ENCODE results near the gene ITPR1. TPM values are rescaled to one million over a fixed set of nuclear protein-coding genes. Genes with fewer than 3 reads are reported as not detected.
A peak's percentile ranks its signal among the peaks of the same experiment; 100 is the strongest.

ITPR1 gene
- total RNA-seq, 2 experiments from 2014 or later, result 58.4 to 59.5 TPM

GRCh38 chr3:4512895-4513616 is 19.9 kb downstream of the ITPR1 start:
- peaks cover 25% of the 10 kb centered on the region for H3K36me3 Mint-ChIP-seq
- no peak overlapping the region for H3K4me3 Mint-ChIP-seq
- H3K27me3 Mint-ChIP-seq, result no peaks in the 10 kb centered on the region
- no peak overlapping the region for H3K27ac Mint-ChIP-seq
- no peaks in the 10 kb centered on the region for H3K9me3 Mint-ChIP-seq
- peaks cover 51% of the 10 kb centered on the region for H3K4me1 Mint-ChIP-seq
- no peak for DNase-seq

GRCh38 chr3:4514321-4514720 is 21.2 kb downstream of the ITPR1 start:
- DNase-seq, result no peak
- Mint-ChIP-seq H3K9me3 (no peaks in the 10 kb centered on the region), H3K4me1 (peaks cover 53% of the 10 kb centered on the region), H3K4me3 (no peak overlapping the region), H3K36me3 (peaks cover 21% of the 10 kb centered on the region), H3K27ac (no peak overlapping the region), H3K27me3 (no peaks in the 10 kb centered on the region)

GRCh38 chr3:4514916-4515315 is 21.8 kb downstream of the ITPR1 start:
- Mint-ChIP-seq H3K27ac (no peak overlapping the region), H3K4me3 (no peak overlapping the region), H3K9me3 (no peaks in the 10 kb centered on the region), H3K27me3 (no peaks in the 10 kb centered on the region), H3K4me1 (peaks cover 56% of the 10 kb centered on the region), H3K36me3 (peaks cover 23% of the 10 kb centered on the region)
- no peak for DNase-seq

- Mint-ChIP-seq H3K9me3 (no peaks in the 10 kb centered on the region), H3K27me3 (no peaks in the 10 kb centered on the region), H3K4me1 (peaks cover 56% of the 10 kb centered on the region), H3K4me3 (no peak overlapping the region), H3K36me3 (peaks cover 16% of the 10 kb centered on the region), H3K27ac (peak overlapping the region; percentile 19)
- DNase-seq, result no peak
These were observed 22.9 kb downstream of the ITPR1 start for GRCh38 chr3:4515916-4516579.

- Mint-ChIP-seq H3K36me3 (peaks cover 16% of the 10 kb centered on the region), H3K4me3 (no peak overlapping the region), H3K9me3 (no peaks in the 10 kb centered on the region), H3K27me3 (no peaks in the 10 kb centered on the region), H3K27ac (peak overlapping the region; percentile 13), H3K4me1 (peaks cover 55% of the 10 kb centered on the region)
- no peak for DNase-seq
These were observed 23.9 kb downstream of the ITPR1 start for GRCh38 chr3:4517093-4517492.

- H3K27ac Mint-ChIP-seq, result peak overlapping the region; percentile 78
- H3K27me3 Mint-ChIP-seq, result no peaks in the 10 kb centered on the region
- H3K36me3 Mint-ChIP-seq, result peaks cover 19% of the 10 kb centered on the region
- DNase-seq, result no peak
- peaks cover 48% of the 10 kb centered on the region for H3K4me1 Mint-ChIP-seq
- no peak overlapping the region for H3K4me3 Mint-ChIP-seq
- no peaks in the 10 kb centered on the region for H3K9me3 Mint-ChIP-seq
These were observed 24.6 kb downstream of the ITPR1 start for GRCh38 chr3:4517643-4518311.

GRCh38 chr3:4520033-4520816 is 27.1 kb downstream of the ITPR1 start:
- Mint-ChIP-seq H3K4me3 (no peak overlapping the region), H3K36me3 (peaks cover 24% of the 10 kb centered on the region), H3K9me3 (no peaks in the 10 kb centered on the region), H3K27me3 (no peaks in the 10 kb centered on the region), H3K27ac (no peak overlapping the region), H3K4me1 (peaks cover 41% of the 10 kb centered on the region)
- no peak for DNase-seq

GRCh38 chr3:4522947-4523346 is 29.8 kb downstream of the ITPR1 start:
- no peak overlapping the region for H3K4me3 Mint-ChIP-seq
- peaks cover 26% of the 10 kb centered on the region for H3K36me3 Mint-ChIP-seq
- peaks cover 28% of the 10 kb centered on the region for H3K4me1 Mint-ChIP-seq
- no peak overlapping the region for H3K27ac Mint-ChIP-seq
- H3K27me3 Mint-ChIP-seq, result no peaks in the 10 kb centered on the region
- no peaks in the 10 kb centered on the region for H3K9me3 Mint-ChIP-seq
- no peak for DNase-seq

- Mint-ChIP-seq H3K27ac (no peak overlapping the region), H3K4me3 (no peak overlapping the region), H3K27me3 (no peaks in the 10 kb centered on the region), H3K4me1 (peaks cover 19% of the 10 kb centered on the region), H3K9me3 (no peaks in the 10 kb centered on the region), H3K36me3 (peaks cover 23% of the 10 kb centered on the region)
- no peak for DNase-seq
These were observed 30.9 kb downstream of the ITPR1 start for GRCh38 chr3:4523710-4524698.

- H3K9me3 Mint-ChIP-seq, result no peaks in the 10 kb centered on the region
- peaks cover 20% of the 10 kb centered on the region for H3K36me3 Mint-ChIP-seq
- no peak for DNase-seq
- H3K4me1 Mint-ChIP-seq, result peaks cover 17% of the 10 kb centered on the region
- H3K27ac Mint-ChIP-seq, result no peak overlapping the region
- H3K4me3 Mint-ChIP-seq, result no peak overlapping the region
- H3K27me3 Mint-ChIP-seq, result no peaks in the 10 kb centered on the region
These were observed 32.5 kb downstream of the ITPR1 start for GRCh38 chr3:4525560-4526223.

- peaks cover 16% of the 10 kb centered on the region for H3K36me3 Mint-ChIP-seq
- no peak overlapping the region for H3K4me3 Mint-ChIP-seq
- no peaks in the 10 kb centered on the region for H3K27me3 Mint-ChIP-seq
- H3K4me1 Mint-ChIP-seq, result peaks cover 30% of the 10 kb centered on the region
- no peaks in the 10 kb centered on the region for H3K9me3 Mint-ChIP-seq
- no peak overlapping the region for H3K27ac Mint-ChIP-seq
- no peak for DNase-seq
These were observed 35.2 kb downstream of the ITPR1 start for GRCh38 chr3:4528320-4528719.

GRCh38 chr3:4528819-4529600 is 35.9 kb downstream of the ITPR1 start:
- H3K4me1 Mint-ChIP-seq, result peaks cover 35% of the 10 kb centered on the region
- no peaks in the 10 kb centered on the region for H3K9me3 Mint-ChIP-seq
- no peak overlapping the region for H3K4me3 Mint-ChIP-seq

More at GRCh38 chr3:4528819-4529600, 35.9 kb downstream of the ITPR1 start:
- no peak for DNase-seq
- no peaks in the 10 kb centered on the region for H3K27me3 Mint-ChIP-seq
- peaks cover 16% of the 10 kb centered on the region for H3K36me3 Mint-ChIP-seq
- H3K27ac Mint-ChIP-seq, result no peak overlapping the region
